Omental fat pad (tissue), 4 donors: Measurements from ENCODE around the gene MRAS. TPM values are rescaled to one million over a fixed set of nuclear protein-coding genes. Genes with fewer than 3 reads are reported as not detected.

Source experiments
- ATAC-seq: fragments of 150-250 bp; one replicate; pipeline ENCODE4 v1.9.1; 2016; ENCODE audit warnings: mild to moderate bottlenecking, moderate library complexity; ENCODE audit not compliant: low FRiP score
- DNase-seq: peaks from one replicate; pipeline ENCODE4 v3.0.0-alpha.2; 2019; ENCODE audit warnings: low spot score
- CTCF ChIP-seq, 3 donors: fragments of 450-650 bp; IDR thresholded peaks; one replicate each; pipeline ENCODE4 v1.5.1; 2016 to 2017; ENCODE audit warnings: antibody characterized with exemption in 3 of 3, mild to moderate bottlenecking in 3 of 3, moderate library complexity in 2 of 3
- total RNA-seq, 4 donors: library from RNA; depleted of rRNA; stranded (reverse); fragments of >200 nt; gene quantifications; one replicate each; pipeline ENCODE4 v1.1.0, GENCODE V29; 2016

MRAS gene
- total RNA-seq, 4 donors from 2014 or later, result 63.1 to 210 (median 106) TPM

- DNase-seq (no peak), ATAC-seq (no peak)
- TF ChIP-seq CTCF (IDR thresholded peaks at IDR 0.05), result no peak
These were observed 29.4 kb downstream of the MRAS start for GRCh38 chr3:138377804-138378203.

GRCh38 chr3:138378331-138378730 lies 30.0 kb downstream of the MRAS start:
- ATAC-seq (no peak), DNase-seq (no peak)
- no peak for TF ChIP-seq CTCF (IDR thresholded peaks at IDR 0.05)

GRCh38 chr3:138378990-138379389 lies 30.6 kb downstream of the MRAS start:
- ATAC-seq, result no peak

GRCh38 chr3:138381413-138381901 lies 33.1 kb downstream of the MRAS start:
- ATAC-seq, result no peak
- TF ChIP-seq CTCF (IDR thresholded peaks at IDR 0.05), result no peak
- no peak for DNase-seq

More at GRCh38 chr3:138378990-138379389, 30.6 kb downstream of the MRAS start:
- DNase-seq, result no peak
- no peak for TF ChIP-seq CTCF (IDR thresholded peaks at IDR 0.05)

- ATAC-seq, result peak; percentile 86
- TF ChIP-seq CTCF (IDR thresholded peaks at IDR 0.05), result no peak
- no peak for DNase-seq
These were observed 33.8 kb downstream of the MRAS start for GRCh38 chr3:138381950-138382715.

GRCh38 chr3:138383715-138384465 lies 35.5 kb downstream of the MRAS start:
- ATAC-seq (no peak), DNase-seq (no peak)
- TF ChIP-seq CTCF (IDR thresholded peaks at IDR 0.05), result no peak
